Esophagus (tissue), 2 donors: Measurements from ENCODE around the gene ADD2. TPM values are rescaled to one million over a fixed set of nuclear protein-coding genes. Genes with fewer than 3 reads are reported as not detected.

Experiments
- H3K27ac ChIP-seq, 2 donors: one replicate each; pipeline ENCODE4 v1.5.1; 2013; ENCODE audit warnings: low read depth in 2 of 2, mild to moderate bottlenecking in 2 of 2, inconsistent platforms in 1 of 2, low read length in 1 of 2, moderate library complexity in 1 of 2
- H3K27me3 ChIP-seq, 2 donors: one replicate each; pipeline ENCODE4 v1.6.1; 2013; ENCODE audit warnings: low read length in 2 of 2, control low read depth in 1 of 2, mild to moderate bottlenecking in 1 of 2; ENCODE audit not compliant: insufficient read depth in 2 of 2, control insufficient read depth in 1 of 2
- H3K36me3 ChIP-seq, 2 donors: one replicate each; pipeline ENCODE4 v1.6.1; 2013; ENCODE audit warnings: low read length in 1 of 2; ENCODE audit not compliant: control insufficient read depth in 2 of 2, insufficient read depth in 2 of 2
- H3K4me1 ChIP-seq, 2 donors: one replicate each; pipeline ENCODE4 v1.6.1; 2013; ENCODE audit warnings: low read length in 1 of 2; ENCODE audit not compliant: control insufficient read depth in 2 of 2, insufficient read depth in 2 of 2
- H3K4me3 ChIP-seq, 2 donors: one replicate each; pipeline ENCODE4 v1.5.1; 2013; ENCODE audit warnings: low read length in 2 of 2, mild to moderate bottlenecking in 2 of 2, low read depth in 1 of 2, moderate library complexity in 1 of 2
- H3K9me3 ChIP-seq, 2 donors: one replicate each; pipeline ENCODE4 v1.6.1; 2013; ENCODE audit warnings: mild to moderate bottlenecking in 2 of 2, low read depth in 1 of 2, low read length in 1 of 2, moderate library complexity in 1 of 2; ENCODE audit not compliant: control insufficient read depth in 2 of 2, insufficient read depth in 1 of 2
- WGBS, 2 donors: extraction: QIAGEN DNeasy Blood & Tissue Kit; methylation state at CpG; one replicate each; pipeline ENCODE4 v1.1.7; 2013; 5-methylcytosine and 5-hydroxymethylcytosine counted together
- polyA plus RNA-seq, 2 donors: library from polyadenylated mRNA; stranded (reverse); fragments of 200-250 nt; gene quantifications; one replicate each; pipeline ENCODE4 v1.2.3, GENCODE V29; 2013
- donor health status: healthy with polysubstance abuse.
- donor health status: Bipolar disorder and iron deficiency.

ADD2 gene
- polyA plus RNA-seq, 2 donors: 0.09 to 0.12 TPM

DNA sequence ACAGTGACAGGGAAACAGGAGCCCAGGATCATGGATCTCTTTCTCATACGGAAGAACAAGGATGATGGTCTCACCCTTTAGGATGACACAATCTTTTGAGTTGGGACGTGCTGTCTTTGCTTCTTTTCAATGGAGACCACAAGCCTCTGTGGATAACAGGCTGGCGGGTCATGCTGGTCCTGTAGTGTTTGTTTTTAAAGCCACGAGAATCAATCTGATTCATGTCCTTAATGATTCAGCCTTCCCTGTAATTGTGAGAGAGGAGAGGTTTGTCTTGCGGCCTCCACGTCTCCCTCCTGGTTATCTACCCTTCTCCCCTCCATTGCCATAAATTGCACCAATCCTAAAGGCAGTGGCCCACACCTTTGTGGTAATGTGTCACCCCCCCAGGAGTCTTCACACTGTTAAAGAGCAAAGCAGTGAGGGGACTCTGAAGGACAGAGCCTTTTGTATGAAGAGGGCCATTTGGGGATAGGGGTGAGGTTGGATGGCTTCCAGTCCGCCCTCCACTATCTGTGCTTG is 126.7 kb downstream of the ADD2 start:
- WGBS, 2 donors: 70 to 72% methylated on average over 7 of the region's 7 CpGs
- H3K27me3 ChIP-seq: no peaks in the 10 kb centered on the region

DNA sequence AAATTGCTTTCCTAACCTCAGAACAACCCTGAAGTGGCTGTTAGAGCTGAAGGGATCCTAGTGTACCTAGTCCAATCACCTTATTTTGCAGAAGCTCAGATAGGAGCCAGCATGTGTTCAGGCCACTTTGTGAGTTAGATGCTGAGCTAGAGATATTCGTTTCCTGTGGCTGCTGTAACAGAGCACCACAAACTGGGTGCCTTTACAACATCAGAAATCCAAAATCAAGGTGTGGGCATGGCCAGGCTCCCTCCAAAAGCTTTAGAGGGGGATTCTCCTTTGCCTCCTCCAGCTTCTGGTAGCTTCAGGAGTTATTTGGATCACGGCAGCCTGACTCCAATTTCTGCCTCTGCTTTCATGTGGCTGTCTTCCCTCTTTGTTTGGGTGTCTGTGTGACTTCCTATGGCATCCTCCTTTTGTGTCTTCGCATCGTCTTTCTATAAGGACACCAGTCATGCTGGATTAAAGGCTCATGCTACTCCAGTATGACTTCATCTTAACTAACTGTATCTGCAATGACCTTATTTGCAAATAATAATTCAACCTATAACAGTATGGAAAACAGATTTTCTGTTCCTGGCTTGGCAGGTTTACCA is 128.1 kb downstream of the ADD2 start:
- Histone ChIP-seq H3K9me3 (no peaks in the 10 kb centered on the region), H3K4me3 (no peak overlapping the region), H3K4me1 (no peaks in the 10 kb centered on the region), H3K27ac (no peak overlapping the region), H3K36me3 (no peaks in the 10 kb centered on the region), H3K27me3 (no peaks in the 10 kb centered on the region)
- 52 to 54% methylated on average over 4 of the region's 4 CpGs for WGBS, 2 donors

More for the DNA sequence above, 126.7 kb downstream of the ADD2 start:
- no peaks in the 10 kb centered on the region for H3K4me1 ChIP-seq
- H3K4me3 ChIP-seq: no peak overlapping the region
- no peaks in the 10 kb centered on the region for H3K36me3 ChIP-seq
- no peaks in the 10 kb centered on the region for H3K9me3 ChIP-seq
- no peak overlapping the region for H3K27ac ChIP-seq

DNA sequence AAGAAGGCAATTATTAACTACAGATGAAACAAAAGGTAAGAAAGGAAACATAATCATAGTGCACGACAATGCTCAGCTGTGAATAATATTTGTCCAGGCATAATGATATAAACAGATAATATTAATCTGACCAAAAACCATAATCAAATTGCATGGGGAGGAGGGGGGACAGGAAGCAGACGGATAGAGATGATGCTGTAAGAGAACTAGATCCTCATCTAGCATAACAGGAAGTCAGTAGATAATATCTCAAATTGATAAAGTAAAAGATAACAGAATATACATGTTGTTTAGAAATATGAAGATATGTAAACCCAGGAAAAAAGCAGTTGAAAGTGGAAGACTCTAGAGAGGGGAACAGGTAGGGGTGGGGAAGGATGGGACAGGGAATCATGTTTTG is 129.4 kb downstream of the ADD2 start:
- H3K27me3 ChIP-seq: no peaks in the 10 kb centered on the region
- H3K36me3 ChIP-seq: no peaks in the 10 kb centered on the region
- H3K4me3 ChIP-seq: no peak overlapping the region
- no peaks in the 10 kb centered on the region for H3K4me1 ChIP-seq
- WGBS, 2 donors: 53 to 78% methylated on average over 2 of the region's 2 CpGs
- H3K27ac ChIP-seq: no peak overlapping the region
- no peaks in the 10 kb centered on the region for H3K9me3 ChIP-seq

DNA sequence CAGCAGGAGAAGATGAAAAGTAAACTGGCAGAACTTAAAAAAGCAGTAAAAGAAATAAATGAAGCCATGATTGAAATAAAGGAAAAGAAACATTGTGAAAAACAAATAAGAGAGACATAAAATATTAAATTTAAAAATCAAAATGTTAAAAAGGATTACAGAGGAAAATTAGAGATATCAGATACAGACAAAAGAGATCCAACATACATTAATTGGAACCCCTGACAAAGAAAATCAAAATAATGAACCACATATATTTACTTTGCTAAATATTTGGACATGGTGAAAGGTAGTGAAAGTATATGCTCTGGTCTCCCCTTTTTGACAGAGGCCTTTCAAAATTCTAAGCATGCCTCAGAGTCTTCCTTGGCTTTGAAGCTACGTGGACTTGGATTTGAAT is 134.5 kb downstream of the ADD2 start:
- Histone ChIP-seq H3K36me3 (no peaks in the 10 kb centered on the region), H3K9me3 (no peaks in the 10 kb centered on the region), H3K27ac (no peak overlapping the region), H3K4me3 (no peak overlapping the region), H3K27me3 (no peaks in the 10 kb centered on the region), H3K4me1 (no peaks in the 10 kb centered on the region)
- 71 to 81% methylated on average over 1 of the region's 1 CpG for WGBS, 2 donors

DNA sequence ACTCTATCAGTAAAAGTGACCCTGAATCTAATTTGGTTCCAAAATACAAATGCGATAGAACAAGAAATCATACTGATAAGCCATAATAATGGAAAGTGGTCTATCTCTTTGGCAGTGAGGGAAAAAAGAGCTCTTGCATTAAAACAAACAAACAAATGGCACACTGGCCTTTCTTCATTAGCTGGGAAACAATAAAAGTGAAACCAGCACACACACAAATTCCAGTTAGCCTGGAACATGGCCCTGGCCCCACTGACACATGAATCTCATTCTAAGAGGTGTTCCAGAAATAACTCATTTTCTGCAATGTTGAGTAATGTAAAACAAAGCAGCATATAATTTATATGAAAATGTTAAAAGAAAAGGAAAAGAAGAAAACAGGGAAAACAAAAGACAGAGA is 135.0 kb downstream of the ADD2 start:
- Histone ChIP-seq H3K36me3 (no peaks in the 10 kb centered on the region), H3K27ac (no peak overlapping the region), H3K4me3 (no peak overlapping the region), H3K27me3 (no peaks in the 10 kb centered on the region), H3K4me1 (no peaks in the 10 kb centered on the region), H3K9me3 (no peaks in the 10 kb centered on the region)
- WGBS, 2 donors: 82 to 84% methylated on average over 1 of the region's 1 CpG

DNA sequence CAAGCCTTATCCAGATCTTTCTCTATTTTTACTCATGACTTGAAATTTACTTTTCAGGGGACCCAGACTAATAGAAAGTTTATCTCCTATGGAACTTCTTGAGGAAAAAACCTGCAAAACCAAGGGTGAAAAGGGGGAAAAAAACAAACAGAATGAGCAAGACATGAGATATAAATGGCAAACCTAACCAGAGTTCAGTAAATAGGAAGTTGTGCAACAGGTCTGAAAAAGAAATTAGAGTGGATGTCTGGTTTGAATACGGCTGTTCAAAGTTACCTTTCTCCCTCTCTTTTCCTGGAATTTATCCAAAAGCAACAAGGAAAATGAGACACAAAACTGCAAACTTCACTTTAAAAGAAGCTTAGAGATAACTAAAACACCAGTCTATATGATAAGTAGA is 135.6 kb downstream of the ADD2 start:
- 56 to 72% methylated on average over 1 of the region's 1 CpG for WGBS, 2 donors
- no peaks in the 10 kb centered on the region for H3K4me1 ChIP-seq
- no peaks in the 10 kb centered on the region for H3K27me3 ChIP-seq
- no peaks in the 10 kb centered on the region for H3K9me3 ChIP-seq
- H3K36me3 ChIP-seq: no peaks in the 10 kb centered on the region
- no peak overlapping the region for H3K27ac ChIP-seq
- H3K4me3 ChIP-seq: no peak overlapping the region

DNA sequence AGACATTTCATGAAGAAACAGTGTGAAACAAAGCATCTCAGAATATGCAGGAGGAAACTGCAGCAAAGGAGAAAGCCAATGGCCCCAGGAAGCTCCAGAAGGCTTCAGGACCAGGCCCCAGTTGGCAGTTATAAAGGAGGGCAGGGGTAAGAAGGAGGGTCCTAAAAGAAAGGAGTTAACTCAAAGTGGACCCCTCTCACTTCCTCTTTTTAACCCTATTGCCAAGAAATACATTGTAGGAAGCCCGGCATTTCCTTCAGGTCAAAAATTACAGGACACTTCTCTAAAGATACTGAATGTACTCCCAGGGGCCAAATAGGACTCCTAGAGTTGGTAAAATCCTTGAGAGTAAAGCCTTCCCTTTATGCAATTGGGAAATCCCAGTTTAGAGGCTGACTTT is 137.2 kb downstream of the ADD2 start:
- no peaks in the 10 kb centered on the region for H3K36me3 ChIP-seq
- no peak overlapping the region for H3K4me3 ChIP-seq
- H3K4me1 ChIP-seq: no peaks in the 10 kb centered on the region
- 93 to 96% methylated on average over 1 of the region's 1 CpG for WGBS, 2 donors
- no peaks in the 10 kb centered on the region for H3K9me3 ChIP-seq
- no peak overlapping the region for H3K27ac ChIP-seq
- no peaks in the 10 kb centered on the region for H3K27me3 ChIP-seq

DNA sequence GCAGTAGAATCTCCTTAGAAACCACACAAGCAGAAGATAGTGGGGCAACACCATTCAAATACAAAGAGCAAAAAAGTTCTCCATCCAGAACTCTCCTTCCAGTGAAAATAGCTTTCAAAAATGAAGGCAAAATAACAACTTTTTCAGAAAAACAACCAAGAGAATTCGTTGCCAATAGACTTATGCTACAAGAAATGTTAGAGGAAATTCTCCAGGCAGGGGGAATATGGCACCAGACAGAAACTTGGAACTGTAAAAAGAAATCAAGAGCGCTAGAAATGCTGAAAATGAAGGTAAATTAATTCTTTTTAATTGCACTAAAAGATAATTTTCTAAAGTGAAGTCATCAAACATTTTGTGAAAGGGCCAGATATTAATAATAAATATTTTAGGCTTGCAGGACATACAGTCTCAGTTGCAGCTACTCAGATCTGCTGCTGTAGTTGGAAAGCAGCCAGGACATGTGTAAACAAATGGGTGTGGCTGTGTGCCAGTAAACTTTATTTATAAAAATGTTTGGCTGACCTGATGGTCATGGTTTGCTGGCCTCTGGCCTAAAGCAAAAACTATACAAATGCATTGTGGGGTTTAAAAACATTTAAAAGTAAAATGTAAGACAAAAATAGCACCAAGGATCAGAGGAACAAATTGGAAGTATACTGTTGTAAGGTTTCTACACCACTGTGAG is 140.6 kb downstream of the ADD2 start:
- WGBS, 2 donors: 46 to 47% methylated on average over 2 of the region's 2 CpGs
- no peaks in the 10 kb centered on the region for H3K27me3 ChIP-seq

DNA sequence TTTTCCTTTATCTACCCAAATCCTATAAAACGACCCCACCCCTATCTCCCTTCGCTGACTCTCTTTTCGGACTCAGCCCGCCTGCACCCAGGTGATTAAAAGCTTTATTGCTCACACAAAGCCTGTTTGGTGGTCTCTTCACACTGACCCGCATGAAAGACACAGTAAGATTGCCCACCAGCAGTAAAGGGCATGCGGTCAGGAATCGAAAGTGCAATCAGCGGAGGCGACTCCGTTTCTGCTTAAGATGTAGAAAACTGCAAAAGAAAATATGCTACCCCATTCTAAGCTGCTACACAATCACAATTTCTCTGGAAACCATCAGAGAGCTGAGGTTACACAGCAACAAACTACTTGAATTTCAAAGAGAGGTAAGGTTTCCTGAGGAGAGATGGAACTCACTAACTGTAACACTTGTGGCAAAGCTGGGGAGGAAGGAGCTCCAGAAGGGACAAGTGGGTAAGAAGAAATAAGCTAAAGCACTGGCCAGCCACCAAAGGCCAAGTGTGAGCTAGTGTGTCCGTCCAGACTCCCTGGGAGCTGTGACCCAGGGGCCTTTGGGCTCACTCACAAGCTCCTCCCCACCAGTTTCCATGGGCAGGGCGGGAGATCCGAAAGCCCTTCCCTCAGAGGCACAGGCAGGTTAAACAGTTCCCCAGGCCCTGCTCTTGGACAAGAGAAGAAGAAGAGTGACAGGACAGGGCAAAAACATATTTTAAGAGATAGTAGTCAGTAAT is 141.6 kb downstream of the ADD2 start:
- WGBS, 2 donors: 78 to 84% methylated on average over 13 of the region's 13 CpGs

More for the DNA sequence above, 140.6 kb downstream of the ADD2 start:
- Histone ChIP-seq H3K9me3 (no peaks in the 10 kb centered on the region), H3K36me3 (no peaks in the 10 kb centered on the region), H3K27ac (no peak overlapping the region), H3K4me3 (no peak overlapping the region), H3K4me1 (no peaks in the 10 kb centered on the region)

More for the DNA sequence above, 141.6 kb downstream of the ADD2 start:
- H3K36me3 ChIP-seq: no peaks in the 10 kb centered on the region
- no peaks in the 10 kb centered on the region for H3K27me3 ChIP-seq
- no peak overlapping the region for H3K4me3 ChIP-seq
- no peaks in the 10 kb centered on the region for H3K9me3 ChIP-seq
- no peak overlapping the region for H3K27ac ChIP-seq
- H3K4me1 ChIP-seq: no peaks in the 10 kb centered on the region
